Measurements from ENCODE around the gene VPS25.

DNA sequence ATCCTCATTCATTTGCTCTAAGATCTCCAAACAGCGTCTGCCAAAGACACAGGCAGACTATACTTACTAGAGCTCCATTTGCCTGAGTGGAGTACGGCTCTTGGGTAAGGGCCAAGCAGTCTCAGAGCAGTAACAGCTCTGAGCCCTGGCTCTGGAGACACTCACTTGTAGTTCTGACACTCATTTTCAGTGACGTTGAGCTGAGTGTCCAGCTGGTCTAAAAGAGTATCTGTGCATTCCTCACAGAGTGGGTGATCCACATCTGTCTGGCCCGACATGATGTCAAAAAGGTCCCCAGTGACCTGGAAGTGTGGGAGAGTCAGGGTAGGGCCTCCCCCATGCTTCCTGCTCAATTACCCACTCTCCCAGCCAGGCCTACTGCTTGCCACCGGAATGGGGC, 45.1 kb downstream of the VPS25 start:
- no peak for TF ChIP-seq CTCF (IDR thresholded peaks at IDR 0.05)
- no peak for TF ChIP-seq POLR2A (IDR thresholded peaks at IDR 0.05)

Data from body of pancreas (tissue), 4 donors.